ENCODE measurements around the gene PMPCA.

- TF ChIP-seq FOXM1 (IDR thresholded peaks at IDR 0.05; ENCODE audit: borderline replicate concordance) (no peak), BHLHE40 (IDR thresholded peaks at IDR 0.05; ENCODE audit: borderline replicate concordance) (no peak), NFRKB (IDR thresholded peaks at IDR 0.05) (no peak), PKNOX1 (IDR thresholded peaks at IDR 0.05) (no peak), TARDBP (IDR thresholded peaks at IDR 0.05) (no peak), ELF4 (IDR thresholded peaks at IDR 0.05) (no peak), SUZ12 (IDR thresholded peaks at IDR 0.05) (no peak), L3MBTL2 (conservative IDR thresholded peaks at IDR 0.05) (no peak), FOXK2 (IDR thresholded peaks at IDR 0.05) (no peak), HDGF (IDR thresholded peaks at IDR 0.05; ENCODE audit: borderline replicate concordance) (no peak), CTBP1 (IDR thresholded peaks at IDR 0.05; ENCODE audit: borderline replicate concordance) (no peak)
Measured at GRCh38 chr9:136396219-136396515, 14.3 kb upstream of the PMPCA start.

Measured in HEK293T (cell line).